ENCODE measurements around the gene DOK4. TPM values are rescaled to one million over a fixed set of nuclear protein-coding genes. Genes with fewer than 3 reads are reported as not detected.
"Not testable (repeated sequence)": the region's sequence is repeated elsewhere in the genome, so short reads cannot be mapped to it uniquely, and the experiment has no call there.

Gene DOK4
- total RNA-seq, 1 donor from 2014 or later, result 0.73 TPM

DNA sequence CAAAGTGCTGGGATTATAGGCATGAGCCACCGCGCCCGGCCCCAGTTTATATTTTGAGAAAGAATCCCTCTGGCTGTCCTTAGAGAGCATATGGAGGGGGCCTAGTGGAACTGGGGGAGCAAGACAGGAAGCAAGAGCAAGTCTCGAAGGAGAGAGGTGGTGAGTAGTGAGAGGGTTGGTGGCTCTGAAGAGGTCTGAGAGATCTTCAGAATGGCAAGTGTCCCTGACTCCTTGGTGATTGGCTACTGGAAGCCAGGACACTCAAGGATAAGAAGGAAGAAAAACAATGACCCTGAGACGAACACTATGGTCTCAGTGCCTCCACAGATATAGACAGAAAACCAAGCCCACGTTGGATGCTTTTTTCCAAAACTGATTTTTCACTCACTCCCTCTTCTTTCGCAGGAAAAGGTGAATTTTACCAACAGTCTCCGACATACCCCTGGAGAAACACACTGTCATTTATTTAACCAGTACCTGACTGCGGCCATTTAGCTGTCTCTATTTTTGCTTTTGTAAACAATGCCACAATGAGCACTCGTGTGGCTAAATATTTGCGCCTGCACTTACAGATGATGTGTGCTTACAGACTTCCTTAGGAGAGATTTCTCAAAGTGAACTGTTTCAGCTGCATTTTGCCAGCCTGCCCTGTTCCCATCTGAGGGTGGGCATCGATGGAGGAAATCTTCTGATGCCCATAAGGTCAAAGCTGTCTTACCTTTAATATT, 15.9 kb upstream of the DOK4 start:
- TF ChIP-seq CTCF (IDR thresholded peaks at IDR 0.05), result no peak
- Mint-ChIP-seq H3K9me3 (no peaks in the 10 kb centered on the region), H3K4me1 (no peaks in the 10 kb centered on the region), H3K27me3 (peaks cover 23% of the 10 kb centered on the region), H3K27ac (no peak overlapping the region), H3K36me3 (ENCODE audit: low read depth) (no peaks in the 10 kb centered on the region), H3K4me3 (no peak overlapping the region)
- no peak for ATAC-seq (ENCODE audit: low read depth)
- CTCF ChIA-PET, result no interaction called here
- intact Hi-C loops (cut with micrococcal nuclease), result no loop called here
- POLR2A ChIA-PET, result interaction anchor here (0.7 kb wide), 1 partner anchor 35 kb away, joined by 4 read pairs; no protein-coding TSS in a partner anchor
- no peak for DNase-seq

- Mint-ChIP-seq H3K4me1 (no peaks in the 10 kb centered on the region), H3K27me3 (peaks cover 20% of the 10 kb centered on the region), H3K27ac (no peak overlapping the region), H3K36me3 (ENCODE audit: low read depth) (no peaks in the 10 kb centered on the region), H3K4me3 (no peak overlapping the region), H3K9me3 (no peaks in the 10 kb centered on the region)
- DNase-seq (no peak), ATAC-seq (ENCODE audit: low read depth) (no peak)
- no peak for TF ChIP-seq CTCF (IDR thresholded peaks at IDR 0.05)
- intact Hi-C loops (cut with micrococcal nuclease), result no loop called here
- ChIA-PET POLR2A (no interaction called here), CTCF (no interaction called here)
Observed at GRCh38 chr16:57501492-57501891, 15.2 kb upstream of the DOK4 start.

DNA sequence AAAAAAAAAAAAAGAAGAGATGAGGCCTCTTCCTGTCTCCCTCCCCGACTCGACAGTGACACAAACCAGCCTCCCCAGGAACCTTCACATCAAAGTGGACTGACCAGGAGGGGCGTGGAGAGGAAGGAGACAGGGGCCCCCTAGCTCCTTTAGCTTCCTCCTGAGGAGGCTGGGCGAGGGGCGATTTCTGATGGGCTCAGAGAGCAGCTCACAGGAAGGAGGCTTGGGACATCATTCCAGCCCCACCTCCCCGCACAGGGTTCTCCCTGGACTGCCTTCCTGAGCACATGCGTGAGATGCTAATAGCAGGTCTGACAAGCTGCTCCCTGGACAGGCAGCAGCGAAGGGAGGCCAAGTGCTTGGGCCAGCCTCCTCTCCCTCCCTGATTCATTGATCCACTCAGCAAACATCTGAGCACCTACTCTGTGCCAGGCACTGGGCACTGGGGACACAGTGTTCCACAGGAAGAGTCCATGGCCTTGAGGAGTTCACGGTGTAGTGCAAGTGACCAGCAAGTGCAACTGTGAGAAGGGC, 14.4 kb upstream of the DOK4 start:
- POLR2A ChIA-PET, result interaction anchor here (0.7 kb wide), 1 partner anchor 37 kb away, joined by 6 read pairs; no protein-coding TSS in a partner anchor
- ATAC-seq (ENCODE audit: low read depth), result no peak
- Mint-ChIP-seq H3K27me3 (peaks cover 16% of the 10 kb centered on the region), H3K36me3 (ENCODE audit: low read depth) (no peaks in the 10 kb centered on the region), H3K4me1 (no peaks in the 10 kb centered on the region), H3K4me3 (no peak overlapping the region), H3K27ac (no peak overlapping the region), H3K9me3 (no peaks in the 10 kb centered on the region)
- intact Hi-C loops (cut with micrococcal nuclease), result no loop called here
- no peak for TF ChIP-seq CTCF (IDR thresholded peaks at IDR 0.05)
- no peak for DNase-seq
- CTCF ChIA-PET, result interaction anchor here (0.6 kb wide), 2 partner anchors 10 to 22 kb away, joined by 3 read pairs; no protein-coding TSS in a partner anchor

GRCh38 chr16:57499941-57500340, 13.6 kb upstream of the DOK4 start:
- CTCF ChIA-PET, result interaction anchor here (0.6 kb wide), 1 partner anchor 11 kb away, joined by 3 read pairs; no protein-coding TSS in a partner anchor
- H3K27ac Mint-ChIP-seq; DNase-seq; H3K4me1 Mint-ChIP-seq; H3K4me3 Mint-ChIP-seq; H3K36me3 Mint-ChIP-seq (ENCODE audit: low read depth); intact Hi-C loops (cut with micrococcal nuclease); H3K9me3 Mint-ChIP-seq; POLR2A ChIA-PET; ATAC-seq (ENCODE audit: low read depth); H3K27me3 Mint-ChIP-seq: not testable (repeated sequence)

DNA sequence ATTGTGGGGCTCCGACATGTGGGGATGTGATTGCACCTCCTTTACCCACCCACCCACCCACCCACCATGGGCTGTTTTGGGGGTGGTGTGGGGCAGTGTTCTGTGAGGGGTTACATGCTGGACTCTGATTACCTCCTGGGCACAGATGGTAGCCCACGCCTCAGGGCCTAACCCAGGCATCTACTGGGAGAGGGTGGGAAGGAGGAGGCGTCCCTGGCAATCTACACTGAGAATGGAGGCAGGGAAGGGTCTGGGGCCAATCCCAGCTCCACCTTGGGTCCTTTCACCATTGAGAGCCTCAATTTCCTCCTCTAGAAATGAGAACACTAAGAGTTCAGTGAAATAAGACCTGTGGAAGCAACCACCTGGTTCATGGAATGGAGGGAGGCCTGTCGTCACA, 11.7 kb upstream of the DOK4 start:
- H3K4me3 Mint-ChIP-seq, result no peak overlapping the region
- no peak overlapping the region for H3K27ac Mint-ChIP-seq
- intact Hi-C loops (cut with micrococcal nuclease), result no loop called here
- POLR2A ChIA-PET, result no interaction called here
- ATAC-seq (ENCODE audit: low read depth), result no peak
- DNase-seq, result no peak
- H3K4me1 Mint-ChIP-seq, result peaks cover 9% of the 10 kb centered on the region
- no peak for TF ChIP-seq CTCF (IDR thresholded peaks at IDR 0.05)
- H3K9me3 Mint-ChIP-seq, result no peaks in the 10 kb centered on the region
- H3K27me3 Mint-ChIP-seq, result peaks cover 9% of the 10 kb centered on the region
- CTCF ChIA-PET, result no interaction called here
- no peaks in the 10 kb centered on the region for H3K36me3 Mint-ChIP-seq (ENCODE audit: low read depth)

Measured in activated B cell treated with CpG ODN at 0.5 μM for 24 hours (primary cell).